DMS79 treated with DMSO at 0.1 percent for 48 hours (cell line): ENCODE data around the gene EN2.
A peak's percentile ranks its signal among the peaks of the same experiment; 100 is the strongest.

Experiments
- DNase-seq: peaks from one replicate; lab custom pipeline; 2025; lab: John Stamatoyannopoulos, UW

The EN2 gene

GRCh38 chr7:155464183-155464582 is 6.3 kb downstream of the EN2 start:
- DNase-seq: no peak

- no peak for DNase-seq
These were observed 7.2 kb downstream of the EN2 start for GRCh38 chr7:155464948-155465739.

- DNase-seq: no peak
These were observed 7.8 kb downstream of the EN2 start for GRCh38 chr7:155465761-155466141.

- no peak for DNase-seq
These were observed 8.3 kb downstream of the EN2 start for GRCh38 chr7:155466142-155466813.

GRCh38 chr7:155466814-155467733 is 9.1 kb downstream of the EN2 start:
- peak; percentile 65 for DNase-seq

- peak; percentile 83 for DNase-seq
These were observed 10.2 kb downstream of the EN2 start for GRCh38 chr7:155467846-155468784.

- DNase-seq: peak; percentile 46
These were observed 10.8 kb downstream of the EN2 start for GRCh38 chr7:155468785-155469148.

- DNase-seq: no peak
These were observed 11.6 kb downstream of the EN2 start for GRCh38 chr7:155469311-155470185.

- DNase-seq: no peak
These were observed 12.2 kb downstream of the EN2 start for GRCh38 chr7:155470186-155470487.

- no peak for DNase-seq
These were observed 13.0 kb downstream of the EN2 start for GRCh38 chr7:155470686-155471638.

GRCh38 chr7:155471718-155472117 is 13.8 kb downstream of the EN2 start:
- no peak for DNase-seq

GRCh38 chr7:155477476-155477875 is 19.5 kb downstream of the EN2 start:
- DNase-seq: no peak

GRCh38 chr7:155481764-155482163 is 23.8 kb downstream of the EN2 start:
- DNase-seq: no peak

- DNase-seq: no peak
These were observed 24.7 kb downstream of the EN2 start for GRCh38 chr7:155482511-155483183.

GRCh38 chr7:155483245-155483644 is 25.3 kb downstream of the EN2 start:
- no peak for DNase-seq

GRCh38 chr7:155483868-155484325 is 26.0 kb downstream of the EN2 start:
- peak; percentile 34 for DNase-seq

GRCh38 chr7:155484483-155485399 is 26.8 kb downstream of the EN2 start:
- DNase-seq: no peak
